Activated CD4-positive, alpha-beta T cell treated with anti-CD3 and anti-CD28 coated beads, Interleukin-10, Interleukin-2, amounts not matched to agents 100 ng/mL and 50 ng/mL, durations not matched to agents 16 hours and 8 hours (primary cell): ENCODE measurements around the gene RFX7.
A peak's percentile ranks its signal among the peaks of the same experiment; 100 is the strongest.
"Not testable (repeated sequence)": the region's sequence is repeated elsewhere in the genome, so short reads cannot be mapped to it uniquely, and the experiment has no call there.

Experiments used
- DNase-seq: peaks from one replicate; pipeline ENCODE4 v3.0.0-alpha.2; 2020

The RFX7 gene

DNA sequence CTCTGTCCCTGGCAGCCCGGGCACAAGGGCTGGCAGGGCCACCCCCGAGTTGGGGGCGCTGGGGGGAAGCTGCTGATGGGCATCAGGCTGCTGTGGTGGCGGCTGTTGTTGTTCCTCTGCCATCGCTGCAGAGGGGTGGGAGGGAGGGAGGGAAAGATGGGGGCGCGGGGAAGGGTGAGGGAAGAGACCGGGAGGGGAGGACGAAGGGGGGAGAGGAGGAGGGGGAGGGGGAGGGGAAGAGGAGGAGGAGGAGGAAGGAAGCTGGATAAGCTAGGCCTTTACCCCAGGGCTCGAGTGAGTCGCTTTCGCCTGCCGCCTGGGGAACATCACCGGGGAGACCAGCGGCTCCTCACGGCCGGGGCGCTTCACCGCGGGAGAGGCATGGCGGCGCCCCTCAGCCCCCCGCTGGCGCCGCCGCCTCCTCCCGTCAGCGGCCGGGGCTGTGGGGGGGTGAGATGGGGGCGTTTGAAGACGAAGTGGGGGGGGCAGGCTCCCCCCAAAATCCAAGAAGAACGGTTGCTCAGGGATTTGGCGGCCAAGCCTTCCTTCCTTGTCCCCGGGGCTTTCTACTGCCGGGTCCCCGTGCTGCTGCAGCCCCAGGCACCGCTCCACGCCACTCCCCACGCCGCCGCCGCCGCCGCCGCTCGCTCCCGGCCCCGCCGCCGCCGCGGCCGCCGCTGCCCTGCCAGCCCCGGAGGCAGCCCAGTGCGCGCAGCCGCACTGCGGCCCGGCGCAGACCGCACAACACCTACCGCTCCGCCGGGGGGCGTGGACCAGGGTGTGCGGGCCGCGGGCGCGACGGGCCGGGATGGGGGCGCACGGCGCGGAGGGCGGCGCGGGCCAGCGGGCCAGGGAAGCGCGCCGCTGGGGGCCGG lies at the start of gene RFX7:
RFX7 (minus strand) TSS at position 717 of the 875 bp plus-strand sequence; CDS start at position 123, 594 bp downstream.
- peak; percentile 86 for DNase-seq

DNA sequence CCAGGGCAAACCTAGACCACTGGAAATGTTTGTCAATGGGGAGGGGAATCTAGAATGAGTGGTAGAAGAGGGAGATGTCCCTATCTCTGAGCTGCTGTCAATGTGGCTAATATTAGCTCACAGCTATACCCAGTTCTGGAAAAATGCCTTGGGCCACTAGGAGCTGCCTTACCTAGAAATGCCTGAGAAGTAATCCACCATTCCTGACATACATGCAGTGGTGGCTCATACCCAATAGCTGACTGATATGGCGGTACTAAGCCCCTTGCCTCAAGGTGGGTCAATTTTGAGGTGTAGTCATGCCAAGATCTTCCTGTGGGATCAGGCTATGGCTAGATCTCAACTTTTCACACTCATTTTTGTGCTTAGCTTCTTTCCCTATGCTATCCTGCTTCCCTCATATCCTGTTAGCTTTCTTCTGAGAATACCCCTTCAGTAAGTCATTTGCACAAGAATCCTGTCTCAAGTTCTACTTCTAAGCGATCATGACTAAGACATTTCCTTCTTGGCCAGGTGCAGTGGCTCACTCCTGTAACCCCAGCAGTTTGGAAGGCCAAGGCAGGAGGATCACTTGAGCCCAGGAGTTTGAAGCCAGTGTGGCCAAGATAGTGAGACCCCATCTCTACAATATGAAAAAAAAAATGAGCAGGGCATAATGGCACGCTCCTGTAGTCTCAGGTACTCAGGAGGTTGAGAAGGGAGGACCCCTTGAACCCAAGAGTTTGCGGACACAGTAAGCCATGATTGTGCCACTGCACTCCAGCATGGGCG lies 49.1 kb upstream of the RFX7 start:
- no peak for DNase-seq

DNA sequence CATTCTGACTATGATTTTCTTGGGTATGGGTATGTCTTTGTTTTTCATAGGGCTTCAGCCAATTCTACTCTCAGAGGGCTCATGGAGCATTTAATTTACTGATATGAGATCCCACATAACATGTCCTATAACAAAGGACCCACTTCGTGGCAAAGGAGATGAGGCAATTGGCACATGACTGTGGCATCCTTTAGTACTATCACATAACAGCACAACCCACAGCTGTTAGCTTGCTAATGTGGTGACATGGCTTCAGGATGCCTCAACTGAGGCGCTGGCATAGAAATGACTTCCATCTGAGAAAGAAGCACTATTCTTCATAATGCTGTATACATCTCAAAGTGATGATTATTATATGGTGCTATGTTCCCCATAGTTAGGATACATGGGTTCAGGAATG lies 48.1 kb upstream of the RFX7 start:
- DNase-seq, result no peak

DNA sequence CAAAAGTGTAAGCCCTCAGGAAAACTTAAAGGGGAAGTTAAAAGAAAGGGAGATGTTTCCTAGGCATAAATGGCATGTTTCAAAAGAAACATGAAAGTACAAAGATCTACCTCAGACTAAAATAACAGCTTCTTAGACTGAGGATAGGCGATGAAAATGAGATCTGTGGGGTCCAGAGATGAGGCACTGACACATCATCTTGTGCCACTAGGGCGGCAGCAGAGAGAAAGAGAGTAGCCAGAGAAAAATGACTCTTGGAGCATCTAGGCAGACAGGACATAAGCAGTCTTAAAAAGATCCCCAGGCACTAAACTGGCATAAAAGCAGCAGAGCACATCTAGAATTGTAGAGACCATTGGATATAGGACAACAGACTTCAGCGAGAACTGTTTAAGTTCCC lies 42.5 kb upstream of the RFX7 start:
- peak; percentile 11 for DNase-seq

DNA sequence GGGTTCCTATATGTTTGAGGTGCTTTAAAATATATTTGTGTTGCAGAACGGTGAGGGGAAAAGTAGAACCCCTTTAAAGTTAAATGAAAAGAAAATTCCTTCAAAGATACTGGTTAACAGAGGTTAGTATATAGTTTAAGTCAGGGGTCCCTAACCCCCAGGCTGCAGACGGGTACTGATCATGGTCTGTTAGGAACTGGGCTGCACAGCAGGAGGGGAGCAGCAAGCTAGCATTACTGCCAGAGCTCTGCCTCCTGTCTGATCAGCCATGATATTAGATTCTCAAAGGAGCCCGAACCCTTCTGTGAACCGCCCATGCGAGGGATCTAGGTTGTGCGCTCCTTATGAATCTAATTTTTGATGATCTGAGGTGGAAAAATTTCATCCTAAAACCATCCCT lies 37.5 kb upstream of the RFX7 start:
- no peak for DNase-seq

DNA sequence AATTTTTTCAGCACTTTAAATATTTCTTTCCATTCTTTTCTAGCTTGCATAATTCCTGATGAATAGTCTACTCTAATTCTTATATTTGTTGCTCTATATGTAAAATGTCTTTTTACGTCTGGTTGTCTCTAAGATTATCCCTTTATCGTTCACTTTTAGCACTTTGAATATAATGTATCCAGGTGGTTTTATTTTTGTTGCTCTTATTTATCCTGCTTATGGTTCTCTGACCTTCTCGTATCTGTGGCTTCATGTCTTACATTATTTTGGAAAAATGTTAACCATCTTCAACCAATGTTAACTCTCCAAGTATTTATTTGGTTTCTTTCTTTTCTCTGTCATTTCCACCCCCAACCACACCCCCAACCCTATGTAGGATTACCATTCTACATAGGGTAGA lies 30.0 kb upstream of the RFX7 start:
- DNase-seq, result no peak

DNA sequence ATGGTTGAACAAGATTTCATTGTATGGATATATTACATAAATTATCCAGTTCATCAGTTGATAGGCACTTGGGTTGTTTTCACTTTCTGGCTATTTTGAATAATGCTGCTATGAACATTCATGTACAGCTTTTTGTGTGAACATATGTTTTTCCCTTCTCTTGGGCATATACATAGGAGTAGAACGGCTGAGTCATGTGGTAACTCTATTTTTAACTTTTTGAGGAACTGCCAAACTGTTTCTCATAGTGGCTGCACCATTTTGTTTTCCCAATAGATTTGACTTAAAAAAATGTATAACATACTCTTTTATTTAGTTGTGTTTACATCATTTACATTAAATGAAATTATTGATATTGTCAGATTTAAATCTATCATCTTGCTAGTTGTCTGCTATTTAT lies 28.8 kb upstream of the RFX7 start:
- DNase-seq, result no peak

DNA sequence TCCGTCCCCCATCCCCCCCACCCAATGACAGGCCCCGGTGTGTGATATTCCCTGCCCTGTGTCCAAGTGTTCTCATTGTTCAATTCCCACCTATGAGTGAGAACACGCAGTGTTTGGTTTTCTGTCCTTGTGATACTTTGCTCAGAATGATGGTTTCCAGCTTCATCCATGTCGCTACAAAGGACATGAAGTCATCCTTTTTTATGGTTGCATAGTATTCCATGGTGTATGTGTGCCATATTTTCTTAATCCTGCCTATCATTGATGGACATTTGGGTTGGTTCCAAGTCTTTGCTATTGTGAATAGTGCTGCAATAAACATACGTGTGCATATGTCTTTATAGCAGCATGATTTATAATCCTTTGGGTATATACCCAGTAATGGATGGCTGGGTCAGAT lies 22.8 kb upstream of the RFX7 start:
- not testable (repeated sequence) for DNase-seq

DNA sequence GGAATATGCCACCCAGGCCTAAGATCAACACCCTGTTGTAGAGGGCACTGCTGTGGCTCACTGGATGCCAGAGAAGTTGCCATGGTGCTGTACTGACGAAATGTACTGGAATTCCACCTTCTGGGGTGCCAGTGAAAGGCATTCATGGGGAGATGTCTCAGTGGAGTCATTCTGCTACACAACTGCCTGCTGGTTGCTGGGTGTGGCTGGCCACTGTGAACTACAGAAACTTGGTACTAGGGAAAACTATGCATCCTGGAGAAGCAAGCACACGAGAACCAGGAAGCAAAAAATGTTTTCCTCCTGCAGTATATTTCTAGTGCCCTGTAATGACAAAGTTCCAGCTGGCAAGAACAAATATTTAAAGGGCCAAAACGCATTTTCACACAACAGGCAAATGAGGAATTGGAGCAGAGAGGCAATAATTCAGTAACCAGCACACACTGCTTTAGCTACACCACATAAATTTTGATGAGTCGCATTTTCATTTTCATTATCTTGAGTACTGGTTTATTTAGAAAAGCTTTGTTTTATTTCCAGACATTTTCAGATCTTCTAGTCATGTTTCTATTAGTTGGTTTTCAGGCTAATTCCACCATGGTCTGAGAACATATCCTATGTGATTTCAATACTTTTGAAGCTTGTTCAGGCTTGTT lies 18.3 kb upstream of the RFX7 start:
- DNase-seq, result no peak

DNA sequence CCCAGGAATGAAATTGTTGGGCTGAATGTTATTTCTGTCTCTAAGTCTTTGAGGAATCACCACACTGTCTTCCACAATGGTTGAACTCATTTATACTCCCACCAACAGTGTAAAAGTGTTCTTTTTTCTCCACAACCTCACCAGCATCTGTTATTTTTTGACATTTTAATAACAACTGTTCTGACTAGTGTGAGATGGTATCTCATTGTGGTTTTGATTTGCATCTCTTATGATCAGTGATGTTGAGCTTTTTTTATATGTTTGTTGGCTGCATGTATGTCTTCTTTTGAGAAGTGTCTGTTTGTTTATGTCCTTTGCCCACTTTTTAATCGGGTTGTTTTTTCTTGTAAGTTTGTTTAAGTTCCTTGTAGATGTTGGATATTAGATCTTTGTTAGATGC lies 13.6 kb upstream of the RFX7 start:
- DNase-seq, result not testable (repeated sequence)

DNA sequence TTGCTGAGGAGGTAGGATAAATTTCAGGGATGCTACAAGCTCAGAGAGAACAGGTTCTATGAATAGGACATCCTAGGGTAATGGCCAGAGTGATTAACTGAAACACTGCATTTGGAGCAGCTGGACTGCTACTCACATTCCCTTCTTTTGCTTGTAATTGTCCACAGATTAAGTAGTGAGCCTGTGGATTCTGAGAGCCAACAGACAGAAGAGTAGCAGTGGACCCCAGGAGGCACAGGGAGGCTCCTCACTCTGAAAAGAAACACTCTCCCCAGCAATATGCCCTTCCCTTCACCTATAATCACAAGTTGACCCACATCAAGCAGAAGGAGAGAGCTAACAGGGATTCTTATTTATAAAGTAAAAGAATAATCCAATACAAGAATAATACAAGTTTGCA lies 10.6 kb upstream of the RFX7 start:
- no peak for DNase-seq

DNA sequence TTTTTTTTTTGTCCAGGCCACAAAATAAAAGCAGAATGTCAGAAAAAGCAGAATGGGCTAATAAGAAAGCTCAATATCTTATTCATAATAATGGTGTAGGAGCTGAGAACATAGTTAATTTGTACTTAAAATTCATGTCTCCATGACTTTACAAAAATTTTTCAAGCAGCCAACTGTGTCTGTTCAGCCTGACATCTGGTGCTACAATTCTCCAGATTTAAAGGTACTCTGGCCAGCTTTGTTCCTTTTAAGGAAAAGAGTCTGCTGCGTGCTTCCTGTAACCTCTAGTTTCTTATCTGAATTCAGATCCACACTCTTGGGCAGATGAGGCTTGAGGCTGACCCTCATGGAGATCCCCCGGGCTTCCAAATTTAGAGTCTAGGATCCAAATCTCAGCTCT lies 8.7 kb upstream of the RFX7 start:
- DNase-seq, result no peak

DNA sequence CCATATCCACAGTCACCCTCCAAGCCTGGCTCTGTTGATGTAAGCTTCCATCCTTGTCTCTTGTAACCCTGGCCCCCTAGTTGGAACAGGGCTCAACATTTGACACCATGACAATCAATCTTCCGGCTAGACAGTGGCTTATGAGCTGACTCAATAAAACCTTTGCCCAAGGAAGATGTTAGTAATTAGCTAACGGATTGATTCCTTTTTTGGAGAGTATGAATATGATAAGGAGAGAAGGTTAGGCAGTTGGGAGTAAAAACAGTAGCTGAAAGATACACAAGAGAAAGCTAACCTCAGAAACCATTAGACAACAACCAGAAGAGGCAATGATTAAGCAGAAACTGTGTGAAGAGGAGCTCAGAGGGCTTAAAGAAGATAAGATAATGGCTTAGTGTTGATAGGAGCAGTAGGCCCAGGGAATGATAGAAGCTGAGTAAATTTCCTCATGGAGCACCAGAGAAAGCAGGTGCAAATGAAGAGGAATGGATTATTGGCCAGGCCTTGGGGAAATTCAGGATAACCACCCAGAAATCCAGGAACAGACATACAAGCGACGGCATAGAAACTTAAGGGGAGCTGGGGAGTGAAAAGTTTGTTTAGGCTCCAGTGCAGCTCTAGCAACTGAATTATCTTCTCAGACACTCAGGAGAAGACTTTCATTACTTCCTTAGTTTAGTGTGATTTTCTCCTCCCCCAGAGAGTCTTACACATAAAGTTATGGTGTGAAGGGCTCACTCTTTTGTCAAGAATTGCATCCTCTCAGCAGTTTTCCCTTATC lies 7.8 kb upstream of the RFX7 start:
- DNase-seq, result no peak

DNA sequence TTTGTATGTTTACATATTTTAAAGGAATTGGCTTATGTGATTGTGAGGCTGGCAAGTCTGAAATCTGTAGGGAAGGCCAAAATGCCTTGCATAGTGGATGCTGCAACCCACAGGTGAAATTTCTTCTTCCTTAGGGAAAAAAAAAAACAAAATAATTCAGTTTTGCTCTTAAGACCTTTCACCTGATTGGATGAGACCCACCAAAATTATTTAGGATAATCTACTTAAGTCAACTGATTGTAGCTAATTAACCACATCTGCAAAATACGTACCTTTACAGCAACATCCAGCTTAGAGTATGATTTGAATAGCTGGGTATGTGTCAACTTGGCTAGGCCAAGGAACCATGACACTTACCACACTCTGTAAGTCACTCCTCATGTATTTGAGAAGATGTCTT lies 6.9 kb upstream of the RFX7 start:
- no peak for DNase-seq

DNA sequence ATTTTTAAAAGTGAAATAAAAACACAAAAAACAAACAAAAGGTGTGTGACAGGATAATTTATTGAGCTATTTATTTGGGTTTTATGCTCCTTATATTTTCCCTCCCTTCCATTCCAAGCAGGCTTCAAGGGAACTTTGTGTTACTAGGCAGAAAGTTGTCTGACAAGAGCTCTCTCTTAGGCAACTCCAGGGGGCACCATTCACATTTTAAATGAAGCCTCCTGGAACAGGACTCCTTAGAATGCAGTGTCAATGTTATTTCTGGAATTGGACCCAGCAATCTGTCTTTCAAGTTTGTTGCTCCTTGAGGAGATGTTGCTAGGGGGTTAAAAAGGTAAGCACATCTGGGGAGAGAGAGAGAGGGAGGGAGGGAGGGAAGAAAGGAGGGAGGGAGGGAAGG lies 5.4 kb upstream of the RFX7 start:
- peak; percentile 7 for DNase-seq

DNA sequence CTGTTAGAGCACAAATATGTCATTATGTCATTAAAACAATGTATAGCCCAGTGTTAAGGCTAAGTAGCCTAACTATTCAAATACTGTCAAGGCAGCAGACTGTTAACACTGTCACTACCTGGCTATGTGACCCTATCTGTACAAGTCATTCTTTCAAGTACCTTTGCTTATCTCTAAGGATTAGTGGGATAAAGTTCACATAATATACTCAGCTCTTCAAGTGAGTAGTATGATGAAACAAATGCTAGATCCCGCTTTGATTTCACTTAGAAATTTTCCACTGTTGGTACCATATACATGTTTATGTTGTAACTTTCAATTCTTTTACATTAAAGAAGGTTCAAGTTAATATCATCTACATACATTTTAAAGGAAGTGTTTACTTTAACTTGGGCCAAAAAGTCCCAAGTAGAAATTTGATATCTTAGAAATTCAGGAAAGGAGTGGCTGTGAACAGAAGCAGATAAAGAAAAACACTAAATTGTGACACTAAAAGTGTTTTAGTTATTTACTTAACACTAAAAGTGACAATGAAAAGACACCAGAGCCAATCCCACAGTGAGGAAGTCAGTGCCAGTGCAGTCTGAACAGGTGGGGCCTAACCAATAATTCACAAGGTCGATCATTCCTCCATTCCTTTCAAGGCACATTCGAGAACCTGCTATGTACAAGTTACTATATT lies 4.8 kb upstream of the RFX7 start:
- DNase-seq, result no peak

DNA sequence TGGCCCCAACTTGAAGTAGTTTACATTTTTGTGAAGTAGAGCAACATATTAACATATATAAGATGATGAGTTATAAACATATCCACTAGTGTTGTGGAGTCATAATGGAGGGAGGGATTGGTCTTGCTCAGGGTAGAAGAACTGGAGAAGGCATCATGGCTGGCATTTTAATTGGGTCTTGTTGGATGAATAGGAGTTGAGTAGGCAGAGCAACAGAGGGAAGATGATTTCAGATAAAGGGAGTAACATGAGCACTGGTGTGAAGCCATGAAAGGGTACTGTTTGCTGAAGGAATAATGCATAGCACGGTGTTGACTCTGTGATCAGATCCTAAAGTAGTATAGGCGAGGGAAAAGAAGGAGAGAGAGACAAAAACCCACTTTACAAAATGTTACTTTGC lies 3.6 kb upstream of the RFX7 start:
- no peak for DNase-seq

DNA sequence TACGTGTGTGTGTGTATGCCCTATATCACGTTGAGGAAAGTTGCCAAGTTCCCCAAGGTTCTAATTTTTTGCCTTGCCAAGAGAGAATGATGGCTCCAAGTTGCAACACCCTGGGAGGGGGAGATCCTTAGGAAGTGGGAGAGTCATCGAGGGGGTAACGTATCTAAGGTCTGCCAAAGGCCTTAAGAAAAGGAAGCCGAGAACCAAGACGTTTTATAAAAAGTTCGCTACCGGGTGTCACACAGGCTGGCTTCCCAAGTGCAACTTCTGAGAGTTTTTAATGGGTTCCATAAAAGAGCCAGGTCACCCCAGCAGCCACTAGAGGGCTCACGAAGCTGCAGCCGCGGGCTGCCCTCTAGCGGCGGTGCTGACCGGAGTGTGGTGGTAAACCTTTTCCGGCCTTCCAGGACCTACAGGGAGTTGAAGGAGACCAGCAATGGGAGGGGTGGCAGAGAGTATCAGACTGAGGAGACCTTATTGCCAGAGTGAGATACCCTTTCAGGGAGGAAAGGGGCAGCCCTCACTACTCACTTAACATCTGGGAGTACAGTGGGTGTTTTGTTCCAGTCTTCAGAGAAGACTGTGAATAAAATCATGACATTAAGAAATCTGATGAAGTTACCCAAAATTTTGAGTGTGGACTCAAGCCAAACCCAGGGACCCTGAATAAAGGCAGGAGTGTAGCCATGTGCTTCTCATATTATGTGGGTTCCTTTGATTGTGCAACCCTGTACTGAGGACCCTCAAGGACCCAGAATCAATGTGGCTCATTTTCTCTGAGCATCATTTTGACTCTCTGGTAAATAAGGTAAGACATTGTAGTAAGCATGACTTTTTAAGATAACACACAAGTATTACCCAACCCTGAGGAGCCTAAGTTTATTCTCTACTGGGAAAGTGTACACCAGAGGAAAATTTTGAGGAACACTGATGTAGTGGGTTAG lies 2.5 kb upstream of the RFX7 start:
- DNase-seq, result peak; percentile 93

DNA sequence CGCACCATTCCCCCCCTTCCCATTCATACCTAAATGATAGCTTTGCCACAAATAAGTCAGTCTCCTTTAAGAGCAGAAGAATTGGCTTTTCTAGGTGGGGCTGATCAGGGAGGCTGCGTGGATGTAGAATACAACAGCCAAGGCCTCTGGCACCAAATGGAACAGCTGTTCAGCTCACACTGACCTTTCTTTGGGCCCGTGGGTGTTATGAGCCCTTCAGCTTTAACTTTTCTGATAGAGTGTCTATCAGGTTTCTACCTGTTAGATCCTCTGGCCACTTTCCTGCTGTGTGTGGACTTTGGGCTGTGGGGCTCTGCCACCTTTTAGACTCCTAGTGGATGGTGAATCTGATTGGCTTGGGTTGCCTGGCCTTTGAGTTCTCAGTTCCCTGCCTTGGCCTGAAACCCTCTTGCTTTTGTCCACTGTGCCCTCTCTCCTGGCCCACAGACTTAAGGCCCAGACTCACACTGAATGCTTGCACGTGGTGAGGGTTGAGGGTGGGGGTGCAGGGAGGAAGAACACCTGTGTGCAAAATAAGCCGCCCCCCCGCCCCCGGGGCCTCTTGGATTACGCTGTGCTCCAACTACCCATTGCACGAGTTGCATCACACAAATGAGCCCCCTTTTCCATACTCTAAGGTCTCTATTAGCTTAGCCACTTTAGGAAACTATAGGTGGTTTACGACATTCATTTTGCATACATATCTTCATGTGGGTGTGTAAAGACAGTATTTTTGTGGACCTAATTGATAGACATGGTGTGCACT lies 1.3 kb upstream of the RFX7 start:
- DNase-seq, result peak; percentile 32
